HG03108 (cell line): ENCODE results near the gene HOTAIR.

Source experiments
- ATAC-seq: cut with Tn5 transposase; IDR thresholded peaks from one replicate; pipeline ENCODE4 v1.9.1; 2021; ENCODE audit warnings: moderate library complexity; ENCODE audit not compliant: unreplicated experiment

HOTAIR gene

DNA sequence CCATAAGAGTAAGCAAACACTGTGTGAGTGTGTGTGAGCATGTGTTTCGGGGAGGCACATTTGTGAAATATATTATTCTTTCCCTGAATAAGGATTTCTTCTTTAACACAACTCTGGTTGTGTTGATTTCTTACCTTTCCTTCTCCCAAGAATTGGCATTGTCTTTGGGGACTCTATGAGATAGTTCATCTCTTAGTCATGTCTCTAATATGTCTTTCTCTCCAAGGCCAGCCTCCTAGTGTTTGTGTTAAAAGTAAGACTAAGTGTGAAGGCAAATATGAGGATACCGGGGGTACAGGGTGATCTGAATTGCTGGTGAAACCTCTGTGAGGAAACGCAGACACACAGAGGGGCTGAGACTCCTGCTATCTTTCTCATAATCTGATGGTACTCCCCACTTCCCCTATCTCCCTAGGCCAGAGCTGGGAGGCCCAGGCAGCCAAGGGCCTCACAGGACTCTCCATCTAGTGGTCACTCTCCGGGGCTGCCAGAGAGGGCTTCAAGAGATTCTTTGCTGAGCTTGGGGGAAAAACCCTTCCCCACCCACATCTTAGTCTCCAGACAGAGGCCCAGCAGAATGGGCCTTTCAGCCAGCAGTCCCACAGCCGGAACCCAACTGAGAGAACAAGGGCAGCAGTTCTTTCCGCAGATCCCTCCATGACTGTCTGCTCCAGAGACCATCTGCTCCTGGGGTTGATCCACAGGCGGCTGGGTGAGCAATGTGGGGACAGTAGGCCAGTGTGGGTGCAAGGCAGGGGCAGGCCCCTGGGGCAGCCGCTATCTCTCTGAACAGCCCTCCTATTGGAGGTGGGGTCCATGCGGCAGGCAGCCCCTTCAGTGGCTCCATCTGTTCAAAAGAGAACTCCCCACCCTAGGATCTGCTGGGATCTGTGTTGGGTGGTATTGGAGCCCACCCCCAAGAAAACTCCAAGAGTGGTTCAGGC, 25.8 kb downstream of the HOTAIR start:
- no peak for ATAC-seq

DNA sequence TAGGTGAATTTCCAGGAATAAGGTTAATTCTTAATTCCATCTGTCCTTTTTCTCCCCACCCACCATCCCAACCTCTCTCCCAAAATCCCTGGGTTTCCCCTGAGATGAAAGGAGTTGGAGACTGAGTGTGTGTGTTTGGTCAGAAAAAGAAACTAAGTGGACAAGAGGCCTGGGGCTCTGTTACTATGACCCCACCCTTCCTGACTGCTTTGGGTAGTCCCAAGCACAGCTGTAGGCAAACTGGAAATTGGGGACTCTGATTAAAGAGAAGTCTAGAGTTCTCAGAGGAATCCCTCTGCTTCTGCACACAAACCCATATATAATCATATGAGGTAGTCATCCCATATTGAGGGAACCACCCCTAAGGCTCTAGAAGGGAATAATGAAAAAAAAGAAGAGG, 27.0 kb downstream of the HOTAIR start:
- ATAC-seq: no peak

DNA sequence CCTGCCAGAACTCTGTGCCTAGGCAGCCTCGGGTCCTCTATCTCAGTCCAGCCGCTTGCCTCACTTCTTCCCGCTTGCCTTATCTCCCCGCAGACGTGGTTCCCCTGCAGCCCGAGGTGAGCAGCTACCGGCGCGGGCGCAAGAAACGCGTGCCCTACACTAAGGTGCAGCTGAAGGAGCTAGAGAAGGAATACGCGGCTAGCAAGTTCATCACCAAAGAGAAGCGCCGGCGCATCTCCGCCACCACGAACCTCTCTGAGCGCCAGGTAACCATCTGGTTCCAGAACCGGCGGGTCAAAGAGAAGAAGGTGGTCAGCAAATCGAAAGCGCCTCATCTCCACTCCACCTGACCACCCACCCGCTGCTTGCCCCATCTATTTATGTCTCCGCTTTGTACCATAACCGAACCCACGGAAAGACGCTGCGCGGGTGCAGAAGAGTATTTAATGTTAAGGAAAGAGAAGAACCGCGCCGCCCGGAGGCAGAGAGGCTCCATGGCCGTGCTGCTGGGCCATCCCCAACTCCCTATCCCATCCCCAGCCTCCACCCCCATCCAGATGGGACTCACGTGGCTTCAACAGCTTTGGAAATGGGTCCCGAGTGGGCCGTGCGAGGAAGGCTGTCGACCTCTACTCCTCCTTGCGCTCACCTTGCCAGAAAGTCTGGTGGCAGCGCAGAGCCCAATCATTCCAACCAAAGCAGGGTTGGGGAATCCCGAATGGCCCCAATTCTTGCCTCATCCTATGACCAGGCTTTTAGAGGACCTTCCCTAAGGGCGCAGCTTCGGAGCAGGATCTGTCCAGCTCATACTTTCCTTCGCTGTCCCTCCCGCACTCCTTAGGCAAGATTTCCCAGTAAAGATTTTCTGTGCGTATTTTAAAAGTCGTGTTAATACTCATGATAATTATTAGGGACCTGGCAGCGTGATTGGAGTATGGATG, 29.6 kb downstream of the HOTAIR start:
- no peak for ATAC-seq

DNA sequence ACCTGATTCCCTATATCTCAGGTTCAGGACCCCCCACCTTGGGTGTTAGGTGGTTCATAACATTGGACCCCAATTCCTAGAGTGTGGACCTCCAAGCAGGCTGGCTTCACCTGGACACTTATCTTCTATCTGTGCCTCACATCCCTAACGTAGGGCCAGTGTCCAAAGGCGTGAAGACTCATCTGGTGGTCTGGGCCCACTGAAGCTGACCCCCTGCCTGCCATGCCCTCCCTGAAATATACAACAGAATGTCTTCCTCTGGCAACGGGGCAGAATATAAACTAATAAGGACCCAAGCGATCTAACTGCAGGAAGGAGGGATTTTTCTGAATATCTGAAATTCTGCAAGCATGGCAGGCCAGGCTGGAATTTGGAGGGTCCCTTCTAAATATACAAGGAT, 30.5 kb downstream of the HOTAIR start:
- ATAC-seq: no peak

DNA sequence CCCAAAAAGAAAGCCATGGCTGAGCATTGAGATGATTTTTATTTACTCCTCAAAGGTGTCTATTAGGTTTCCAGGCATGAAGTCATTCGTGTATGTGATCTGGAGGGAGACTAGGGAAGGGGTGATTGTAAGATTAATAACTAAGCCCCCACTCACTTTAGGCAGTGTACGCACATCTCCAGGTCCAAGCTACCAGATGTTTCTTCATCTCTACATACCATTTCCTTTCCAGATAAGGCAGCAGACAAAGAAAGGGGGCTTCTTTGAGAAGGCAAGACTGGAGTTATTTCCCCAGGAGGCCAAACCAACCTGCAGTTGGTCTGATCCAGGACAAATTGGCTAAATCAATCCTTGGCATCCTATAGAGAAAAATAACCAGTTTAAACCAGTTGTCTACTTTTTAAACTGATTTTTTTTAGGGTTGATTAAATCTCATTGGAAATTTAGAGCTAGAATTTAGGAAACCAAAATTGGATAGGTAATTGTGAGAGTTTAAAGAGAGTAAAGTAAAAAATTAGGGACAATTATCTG, 32.2 kb downstream of the HOTAIR start:
- ATAC-seq: no peak

DNA sequence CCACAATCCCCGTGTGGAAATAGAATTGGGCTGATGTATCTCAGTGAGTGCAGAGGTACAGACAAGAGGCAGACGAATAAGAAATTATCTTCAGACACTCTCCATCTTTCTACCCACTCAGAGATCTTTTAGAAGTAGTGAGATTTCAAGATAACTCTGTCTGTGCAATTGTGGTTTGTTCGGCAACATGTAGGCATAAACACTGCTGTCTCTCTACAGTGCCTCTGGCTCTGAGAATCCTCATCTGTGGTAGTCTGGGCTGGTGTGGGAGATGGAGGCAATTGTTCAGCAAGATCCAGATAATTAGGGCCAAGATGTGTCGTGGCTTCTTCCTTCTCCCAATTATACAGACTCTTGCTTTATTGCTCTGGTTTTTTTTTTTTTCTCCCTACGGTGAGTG, 33.0 kb downstream of the HOTAIR start:
- ATAC-seq: no peak

DNA sequence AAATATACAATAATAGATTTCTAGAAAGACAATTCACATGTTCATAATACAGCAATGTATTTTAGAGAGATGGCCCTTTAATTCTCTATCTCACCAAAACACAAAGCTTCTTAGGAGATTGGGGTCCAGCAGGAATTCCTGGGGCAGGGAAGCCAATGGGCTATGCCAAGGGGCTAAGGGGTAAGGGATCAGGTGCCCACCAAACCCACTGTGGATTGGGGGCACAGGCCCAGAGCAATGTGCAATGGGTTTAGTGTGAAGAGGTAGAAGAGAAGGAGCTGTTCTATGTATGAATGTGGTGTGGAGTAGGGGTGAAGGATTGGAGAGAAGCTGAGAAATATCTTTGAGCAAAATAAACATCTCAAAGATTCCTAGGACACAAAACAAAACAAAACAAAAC, 33.6 kb downstream of the HOTAIR start:
- no peak for ATAC-seq

DNA sequence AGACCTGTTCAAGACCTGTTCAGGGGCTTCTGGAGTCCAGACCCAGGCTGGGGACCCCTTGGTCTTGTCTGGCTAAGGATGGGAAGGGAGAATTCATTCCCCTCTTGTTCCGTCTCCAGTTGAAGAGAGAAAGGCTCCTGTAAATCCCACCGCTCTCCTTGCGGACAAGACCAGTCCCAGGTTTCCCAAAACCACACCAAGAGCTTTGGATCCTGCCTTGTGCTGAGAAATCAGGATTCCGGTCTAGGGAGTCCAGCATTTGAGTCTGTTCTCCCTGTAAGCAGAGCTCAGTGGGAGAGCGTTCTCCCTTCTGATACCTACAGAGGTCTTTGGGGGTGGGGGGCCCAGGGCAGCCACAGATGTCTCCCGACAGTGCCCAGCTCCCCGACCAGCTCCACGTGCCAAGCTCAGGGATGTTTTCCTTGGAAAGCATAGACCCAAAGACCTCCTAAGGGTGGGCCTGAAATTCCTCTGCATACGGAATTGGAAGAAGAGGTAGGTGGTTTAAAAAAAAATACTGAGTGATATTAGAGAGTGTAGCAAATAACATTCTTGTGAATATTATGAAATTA, 34.2 kb downstream of the HOTAIR start:
- no peak for ATAC-seq

DNA sequence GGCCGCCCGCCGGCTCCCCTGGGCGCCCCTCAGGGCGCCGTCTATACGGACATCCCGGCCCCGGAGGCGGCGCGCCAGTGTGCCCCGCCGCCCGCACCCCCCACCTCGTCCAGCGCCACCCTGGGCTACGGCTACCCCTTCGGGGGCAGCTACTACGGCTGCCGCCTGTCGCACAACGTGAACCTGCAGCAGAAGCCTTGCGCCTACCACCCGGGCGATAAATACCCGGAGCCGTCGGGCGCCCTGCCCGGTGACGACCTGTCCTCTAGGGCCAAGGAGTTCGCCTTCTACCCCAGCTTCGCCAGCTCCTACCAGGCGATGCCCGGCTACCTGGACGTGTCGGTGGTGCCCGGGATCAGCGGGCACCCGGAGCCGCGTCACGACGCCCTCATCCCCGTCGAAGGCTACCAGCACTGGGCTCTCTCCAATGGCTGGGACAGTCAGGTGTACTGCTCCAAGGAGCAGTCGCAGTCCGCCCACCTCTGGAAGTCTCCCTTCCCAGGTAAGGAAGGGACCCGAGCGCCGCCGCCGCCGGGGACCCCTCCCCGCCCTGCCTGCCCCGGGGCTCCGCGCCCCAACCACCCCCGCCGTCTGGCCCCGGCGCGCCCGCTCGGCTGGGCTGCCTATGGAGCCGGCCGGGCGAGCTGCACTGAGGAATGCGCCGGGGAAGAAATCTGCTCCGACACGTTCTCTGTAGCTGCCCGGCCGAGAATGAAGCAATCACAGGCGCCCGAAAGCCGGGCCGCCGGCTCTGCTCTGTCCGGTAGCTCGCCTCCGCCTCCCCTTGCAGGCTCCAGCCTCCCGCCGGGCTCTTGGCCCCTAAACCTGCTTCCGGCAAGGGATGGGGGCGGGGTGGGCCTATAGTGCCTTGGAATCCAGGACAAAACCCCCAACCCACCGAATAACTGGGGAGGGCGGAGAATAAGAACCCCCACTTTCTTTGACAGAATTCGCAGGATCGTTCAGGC, 35.3 kb downstream of the HOTAIR start:
- ATAC-seq: no peak

DNA sequence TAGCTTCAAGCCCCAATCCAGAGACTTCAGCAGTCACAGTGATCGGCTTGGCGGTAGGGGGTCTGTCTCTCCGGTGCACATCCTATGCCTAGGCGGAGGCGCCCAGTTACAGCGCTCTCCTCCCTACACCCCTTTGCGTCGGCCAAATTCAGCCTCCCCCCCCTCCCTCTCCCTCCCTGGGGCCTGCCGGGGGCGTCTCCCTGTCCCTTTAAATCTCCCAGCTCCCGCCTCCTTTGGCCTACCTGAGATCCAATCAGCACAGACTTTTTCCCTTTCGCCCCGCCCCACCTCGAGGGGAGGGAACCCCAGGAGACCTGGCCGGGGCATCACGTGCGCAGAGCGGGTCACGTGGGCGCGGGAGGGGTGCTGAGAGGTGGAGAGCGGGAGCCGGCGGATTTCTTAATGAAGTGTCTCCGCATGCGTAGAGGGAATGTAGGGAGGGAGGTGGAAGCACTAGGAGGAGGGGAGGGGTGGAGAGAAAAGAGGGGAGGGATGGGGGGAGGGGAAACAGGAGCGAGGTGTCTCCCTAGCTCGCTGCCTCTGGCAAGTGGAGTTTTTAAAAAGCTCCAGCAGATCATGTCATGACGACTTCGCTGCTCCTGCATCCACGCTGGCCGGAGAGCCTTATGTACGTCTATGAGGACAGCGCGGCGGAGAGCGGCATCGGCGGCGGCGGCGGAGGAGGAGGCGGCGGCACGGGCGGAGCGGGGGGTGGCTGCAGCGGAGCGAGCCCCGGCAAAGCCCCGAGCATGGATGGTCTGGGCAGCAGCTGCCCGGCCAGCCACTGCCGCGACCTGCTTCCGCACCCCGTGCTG, 36.2 kb downstream of the HOTAIR start, which contains the start of gene HOXC13:
Gene HOXC13, plus strand, starts transcription at position 506 of the 815 bp plus-strand sequence. Its CDS starts 76 bp downstream, at position 582.
- no peak for ATAC-seq

DNA sequence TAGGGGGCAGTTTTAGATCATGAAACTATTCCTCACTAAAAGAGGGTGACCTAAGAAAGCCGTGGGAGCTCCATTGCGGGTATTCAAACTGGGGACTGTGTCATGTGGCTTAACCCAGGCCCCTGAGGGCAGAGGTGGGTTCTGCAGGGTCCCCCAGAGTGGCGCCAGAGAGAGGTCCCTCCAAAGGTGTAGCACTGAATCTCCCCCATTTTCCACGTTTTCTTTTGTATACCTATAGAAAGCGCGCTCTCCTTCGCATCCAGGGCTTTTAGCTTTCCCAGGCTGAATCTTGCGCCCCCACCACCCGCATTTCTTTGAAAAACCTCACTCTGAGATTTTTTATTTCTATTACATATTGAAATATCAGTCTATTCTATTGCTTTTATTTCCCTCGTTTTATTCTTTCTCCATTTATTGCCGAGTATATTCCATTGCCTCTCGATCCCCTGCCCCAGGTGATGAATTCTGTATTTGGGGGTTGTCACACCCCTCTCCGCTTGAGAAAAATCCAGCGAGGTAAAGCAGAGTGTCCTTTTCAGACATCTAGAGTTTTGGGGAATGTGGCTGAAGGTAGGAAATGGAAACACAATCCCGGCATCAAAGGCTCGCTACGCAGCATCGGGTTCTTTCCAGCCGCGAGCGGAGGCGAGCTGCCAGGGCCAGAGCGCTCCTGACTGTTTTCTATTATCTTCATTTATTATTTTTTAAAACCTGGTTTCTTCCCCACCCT, 37.0 kb downstream of the HOTAIR start:
- ATAC-seq: no peak

DNA sequence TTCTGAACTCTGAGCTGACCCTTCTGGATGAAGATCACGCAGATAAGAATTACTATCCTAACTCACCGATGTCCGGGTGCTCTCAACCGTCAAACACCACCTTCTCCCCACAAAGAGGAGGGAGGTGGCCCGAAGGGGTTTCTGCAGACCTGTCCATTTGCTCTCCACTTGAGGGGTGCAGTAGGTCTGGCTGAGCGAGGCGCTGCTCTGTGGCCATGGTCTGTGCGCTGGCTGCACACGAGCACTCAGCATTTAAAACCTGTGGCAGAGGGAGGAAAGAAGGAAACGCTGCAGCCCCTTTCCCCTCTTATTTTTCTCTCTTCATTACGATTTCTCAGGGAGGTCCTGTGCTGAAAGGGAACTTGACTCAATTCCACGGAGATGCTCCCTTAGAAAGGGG, 37.7 kb downstream of the HOTAIR start:
- ATAC-seq: no peak

DNA sequence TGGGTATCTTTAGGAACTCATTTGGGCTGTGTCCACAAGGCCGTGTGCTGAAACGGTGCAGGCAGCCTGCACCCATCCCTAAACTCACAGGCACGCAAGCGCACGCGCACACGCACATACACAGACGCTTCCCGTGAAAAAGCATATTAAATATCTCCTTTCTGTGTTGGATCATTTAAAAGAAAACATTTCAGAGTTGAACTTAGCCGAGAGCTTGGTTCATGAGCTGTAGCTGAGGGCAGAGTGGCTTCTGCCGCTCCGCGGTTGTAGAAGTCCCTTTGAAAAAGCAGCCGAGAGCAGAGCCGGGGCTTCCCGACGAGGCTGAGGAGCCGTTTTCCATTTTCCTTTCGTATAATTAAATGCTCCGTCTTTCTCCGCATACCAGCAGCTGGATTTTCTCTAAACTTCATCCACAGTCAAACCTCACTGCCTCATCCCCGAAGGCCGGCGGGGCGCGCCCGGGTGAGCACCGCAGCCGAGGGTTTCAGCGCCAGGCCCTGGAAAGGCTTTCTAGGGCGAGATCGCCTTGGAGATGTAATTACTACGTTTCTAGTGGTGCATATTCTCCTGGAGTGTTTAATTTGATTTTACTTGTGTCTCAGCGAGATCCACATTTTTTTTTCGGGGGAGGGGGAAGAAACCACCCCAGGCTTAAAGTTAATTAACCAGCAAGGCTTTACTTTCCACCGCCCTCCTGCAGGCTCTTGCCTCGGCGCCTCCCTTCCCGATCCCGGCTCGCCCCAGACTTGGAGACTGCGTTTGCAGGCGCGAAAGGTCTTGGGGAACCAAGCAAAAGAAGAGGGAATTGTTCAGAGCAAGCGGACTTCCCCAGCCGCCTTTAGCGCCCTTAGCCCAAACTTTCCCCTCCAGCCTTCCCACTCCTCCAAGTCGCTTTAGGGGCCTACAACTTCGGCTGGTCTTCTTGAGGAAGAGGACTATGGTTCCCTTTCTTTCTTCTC, 39.1 kb downstream of the HOTAIR start:
- no peak for ATAC-seq

DNA sequence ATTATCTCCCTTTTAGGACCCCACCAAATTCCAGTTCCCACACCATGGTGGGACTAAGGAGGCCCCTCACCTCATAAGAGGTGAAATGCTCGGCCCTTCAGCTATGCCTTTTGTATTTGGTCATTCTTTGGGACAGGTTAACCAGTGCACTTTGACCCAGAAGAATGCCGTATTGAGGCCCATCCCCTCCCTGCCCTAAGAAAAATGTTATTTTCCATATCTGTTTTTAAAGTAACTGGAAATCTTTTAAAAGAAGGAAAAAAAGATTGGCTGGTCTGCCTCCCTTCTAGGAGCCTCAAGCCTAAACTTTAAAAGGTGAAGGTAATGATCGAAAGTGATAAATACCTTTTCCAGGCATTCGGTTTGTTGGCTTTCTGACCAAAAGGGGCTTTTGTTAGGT, 41.8 kb downstream of the HOTAIR start:
- ATAC-seq: no peak

DNA sequence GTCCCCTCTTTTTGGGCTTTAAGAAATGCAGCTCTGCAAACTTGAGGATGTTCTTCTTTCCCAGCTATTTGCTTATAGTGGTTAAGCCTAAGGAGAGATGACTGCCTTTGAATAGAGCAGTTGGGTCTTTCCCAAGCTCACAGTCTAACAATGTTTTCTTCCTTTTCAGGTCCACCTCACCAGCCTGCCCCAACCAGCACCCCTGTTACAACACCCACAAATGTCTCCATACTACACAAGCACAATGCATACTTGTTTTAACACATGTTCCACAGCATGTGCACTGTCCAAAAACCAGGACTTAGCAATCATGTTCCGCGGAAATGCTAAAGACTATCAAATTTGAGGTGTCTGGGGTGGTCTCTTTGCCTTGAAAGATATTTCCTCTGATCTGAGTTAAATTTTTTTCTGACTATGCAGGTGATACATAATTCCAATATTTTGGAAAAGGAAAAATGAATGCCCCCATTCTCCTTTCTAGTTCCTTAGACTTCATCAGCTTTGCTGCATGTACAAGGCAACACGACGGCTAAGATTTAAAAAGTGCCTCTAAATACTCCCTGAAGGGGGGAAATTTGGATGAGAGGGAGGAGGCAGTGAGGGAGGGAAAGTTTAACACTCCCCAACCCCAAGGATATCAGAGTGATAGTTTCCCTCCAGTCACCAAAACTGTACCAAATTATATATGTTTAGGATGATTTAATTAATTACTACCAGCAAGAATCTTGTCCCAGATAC, 42.7 kb downstream of the HOTAIR start:
- ATAC-seq: no peak

DNA sequence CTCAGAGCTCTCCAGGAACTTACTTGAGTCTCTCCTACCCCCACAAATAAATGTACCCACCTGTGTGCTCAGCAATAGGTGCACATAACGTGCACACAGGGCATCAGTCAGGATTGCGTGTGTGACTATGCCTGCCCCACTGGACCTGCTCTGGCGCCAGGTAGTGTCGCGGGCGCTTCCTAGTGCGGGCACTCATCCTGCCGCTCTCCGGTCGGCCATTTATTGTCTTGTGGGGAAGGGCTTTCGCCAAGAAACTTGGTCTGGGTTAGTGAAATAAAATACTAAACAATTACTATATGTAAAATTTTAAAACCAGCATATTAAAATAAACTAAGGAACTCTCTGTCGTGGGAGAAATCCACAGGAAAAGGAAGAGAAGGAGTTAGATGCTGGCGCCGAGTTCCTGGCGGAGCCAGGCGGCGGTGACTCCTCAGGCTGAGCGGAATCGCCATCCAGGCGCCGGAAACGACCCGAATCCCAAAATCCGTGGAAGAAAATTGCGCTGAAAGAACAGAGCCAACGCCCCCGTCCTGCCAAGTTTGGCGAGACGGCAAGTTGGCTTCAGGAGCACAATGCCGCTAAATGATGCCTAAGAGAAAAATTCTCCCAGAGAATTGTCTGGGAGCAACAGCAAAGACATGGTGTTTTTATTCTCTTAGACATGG, 44.0 kb downstream of the HOTAIR start:
- ATAC-seq: no peak
